PC-9 (cell line): ENCODE data around the gene TSPEAR. TPM values are rescaled to one million over a fixed set of nuclear protein-coding genes. Genes with fewer than 3 reads are reported as not detected.

Experiments used
- BruUV-seq: library from RNA; stranded (reverse); fragments of 400-500 nt; replicated peaks from 2 replicates; lab custom pipeline; 2021; lab: Mats Ljungman, UMichigan
- CTCF ChIA-PET: fragments of 300-600 bp; sonication (Branson Sonifier 250); formaldehyde crosslinking; loops from one replicate; lab custom pipeline; 2022; ENCODE audit warnings: antibody characterized with exemption; lab: Charles Lee
- POLR2A ChIA-PET: fragments of 300-600 bp; sonication (Branson Sonifier 250); formaldehyde crosslinking; loops from one replicate; lab custom pipeline; 2022; ENCODE audit warnings: antibody characterized with exemption; ENCODE audit not compliant: unreplicated experiment; lab: Charles Lee
- DNase-seq, 2 experiments: peaks; one replicate each; pipeline versions ENCODE4 v3.0.0 to v3.0.0-alpha.2; 2015 to 2022; ENCODE audit warnings: mixed read lengths in 1 of 2
- H2AFZ ChIP-seq: fragments of 200-600 bp; sonication (generic); 2 replicates; pipeline ENCODE4 v1.8.1; 2017; ENCODE audit warnings: antibody characterized with exemption
- H3F3A ChIP-seq: fragments of 200-600 bp; sonication (generic); 2 replicates; pipeline ENCODE4 v1.8.1; 2017; ENCODE audit warnings: antibody characterized with exemption, mild to moderate bottlenecking, low read depth; ENCODE audit not compliant: insufficient read depth
- H3K27ac ChIP-seq: fragments of 200-600 bp; sonication (generic); 2 replicates; pipeline ENCODE4 v1.6.1; 2016; ENCODE audit warnings: mixed run types
- H3K27me3 ChIP-seq: fragments of 200-600 bp; sonication (generic); 2 replicates; pipeline ENCODE4 v1.6.1; 2016; ENCODE audit warnings: low read depth, mixed run types; ENCODE audit not compliant: insufficient read depth
- H3K36me3 ChIP-seq: fragments of 200-600 bp; sonication (generic); 2 replicates; pipeline ENCODE4 v1.6.1; 2016; ENCODE audit warnings: low read depth, mixed run types
- H3K4me1 ChIP-seq: fragments of 200-600 bp; sonication (generic); replicated peaks from 2 replicates; pipeline ENCODE4 v1.6.1; 2016; ENCODE audit warnings: mixed run types; ENCODE audit not compliant: insufficient read depth
- H3K4me2 ChIP-seq: fragments of 200-600 bp; sonication (generic); 2 replicates; pipeline ENCODE4 v1.6.1; 2017; ENCODE audit warnings: mixed run types
- H3K4me3 ChIP-seq: fragments of 200-600 bp; sonication (generic); 2 replicates; pipeline ENCODE4 v1.6.1; 2016; ENCODE audit warnings: mixed run types
- H3K79me2 ChIP-seq: fragments of 200-600 bp; sonication (generic); 2 replicates; pipeline ENCODE4 v1.6.1; 2017; ENCODE audit warnings: low read depth, mixed run types
- H3K9me2 ChIP-seq: fragments of 200-600 bp; sonication (generic); 2 replicates; pipeline ENCODE4 v1.8.1; 2017; ENCODE audit warnings: mild to moderate bottlenecking; ENCODE audit not compliant: insufficient read depth
- H3K9me3 ChIP-seq: fragments of 200-600 bp; sonication (generic); 2 replicates; pipeline ENCODE4 v1.8.1; 2016; ENCODE audit warnings: low read depth; ENCODE audit not compliant: insufficient read depth
- H4K20me1 ChIP-seq: fragments of 200-600 bp; sonication (generic); 2 replicates; pipeline ENCODE4 v1.8.1; 2017; ENCODE audit not compliant: insufficient read depth
- EZH2 ChIP-seq: fragments of 200-600 bp; sonication (generic); IDR thresholded peaks from 2 replicates; pipeline ENCODE4 v1.8.0; 2017; ENCODE audit warnings: antibody characterized with exemption, low read depth
- intact Hi-C: fragments of 100-400 bp; cut with micrococcal nuclease; formaldehyde crosslinking; loops from one replicate; pipeline ENCODE4 v1.10.0; 2022; ENCODE audit not compliant: unreplicated experiment
- total RNA-seq: library from RNA; stranded (reverse); gene quantifications from 2 replicates; pipeline ENCODE4 v1.2.3, GENCODE V29; 2021
- TF ChIP-seq, protein P1 (sequence below): fragments of 200-600 bp; sonication (generic); conservative IDR thresholded peaks from 2 replicates; pipeline ENCODE4 v1.6.1; 2017; ENCODE audit warnings: mixed run types, antibody characterized with exemption, mild to moderate bottlenecking, moderate library complexity

Gene TSPEAR
- total RNA-seq, 1 experiment from 2014 or later: not detected

GRCh38 chr21:44737706-44738354, 26.5 kb upstream of the TSPEAR start:
- H4K20me1 ChIP-seq: no peaks in the 10 kb centered on the region
- H2AFZ ChIP-seq: no peak overlapping the region
- TF ChIP-seq, protein P1, sequence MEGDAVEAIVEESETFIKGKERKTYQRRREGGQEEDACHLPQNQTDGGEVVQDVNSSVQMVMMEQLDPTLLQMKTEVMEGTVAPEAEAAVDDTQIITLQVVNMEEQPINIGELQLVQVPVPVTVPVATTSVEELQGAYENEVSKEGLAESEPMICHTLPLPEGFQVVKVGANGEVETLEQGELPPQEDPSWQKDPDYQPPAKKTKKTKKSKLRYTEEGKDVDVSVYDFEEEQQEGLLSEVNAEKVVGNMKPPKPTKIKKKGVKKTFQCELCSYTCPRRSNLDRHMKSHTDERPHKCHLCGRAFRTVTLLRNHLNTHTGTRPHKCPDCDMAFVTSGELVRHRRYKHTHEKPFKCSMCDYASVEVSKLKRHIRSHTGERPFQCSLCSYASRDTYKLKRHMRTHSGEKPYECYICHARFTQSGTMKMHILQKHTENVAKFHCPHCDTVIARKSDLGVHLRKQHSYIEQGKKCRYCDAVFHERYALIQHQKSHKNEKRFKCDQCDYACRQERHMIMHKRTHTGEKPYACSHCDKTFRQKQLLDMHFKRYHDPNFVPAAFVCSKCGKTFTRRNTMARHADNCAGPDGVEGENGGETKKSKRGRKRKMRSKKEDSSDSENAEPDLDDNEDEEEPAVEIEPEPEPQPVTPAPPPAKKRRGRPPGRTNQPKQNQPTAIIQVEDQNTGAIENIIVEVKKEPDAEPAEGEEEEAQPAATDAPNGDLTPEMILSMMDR: no peak
- no peak for TF ChIP-seq EZH2
- H3K36me3 ChIP-seq: no peaks in the 10 kb centered on the region
- ChIA-PET CTCF (no interaction called here), POLR2A (no interaction called here)
- peaks cover 10% of the 10 kb centered on the region; the same call in 1 of the 2 replicates for H3K4me1 ChIP-seq
- peaks cover 14% of the 10 kb centered on the region for H3K27me3 ChIP-seq
- H3K9me2 ChIP-seq: no peaks in the 10 kb centered on the region
- H3F3A ChIP-seq: no peaks in the 10 kb centered on the region
- H3K4me2 ChIP-seq: no peak overlapping the region
- H3K27ac ChIP-seq: no peak overlapping the region
- no peak overlapping the region for H3K4me3 ChIP-seq
- no peak for DNase-seq
- intact Hi-C loops: no loop called here
- BruUV-seq: no TSS peak
- no peaks in the 10 kb centered on the region for H3K79me2 ChIP-seq
- H3K9me3 ChIP-seq: no peaks in the 10 kb centered on the region

GRCh38 chr21:44736291-44737004, 25.1 kb upstream of the TSPEAR start:
- no TSS peak for BruUV-seq
- Histone ChIP-seq H4K20me1 (no peaks in the 10 kb centered on the region), H2AFZ (no peak overlapping the region), H3K36me3 (no peaks in the 10 kb centered on the region), H3K9me3 (no peaks in the 10 kb centered on the region), H3K9me2 (no peaks in the 10 kb centered on the region), H3K4me2 (peak overlapping the region; percentile 49), H3F3A (no peaks in the 10 kb centered on the region), H3K4me3 (no peak overlapping the region), H3K4me1 (peaks cover 10% of the 10 kb centered on the region; the same call in 1 of the 2 replicates), H3K79me2 (no peaks in the 10 kb centered on the region), H3K27me3 (peaks cover 26% of the 10 kb centered on the region), H3K27ac (no peak overlapping the region)
- intact Hi-C loops: no loop called here
- ChIA-PET POLR2A (interaction anchor here (0.7 kb wide), 1 partner anchor 191 kb away, joined by 13 read pairs; no protein-coding TSS in a partner anchor), CTCF (interaction anchor here (0.5 kb wide), 1 partner anchor 781 kb away, joined by 4 read pairs; no protein-coding TSS in a partner anchor)
- peak; percentile 74 to 84 for DNase-seq
- no peak for TF ChIP-seq EZH2
- TF ChIP-seq, protein P1: no peak

DNA sequence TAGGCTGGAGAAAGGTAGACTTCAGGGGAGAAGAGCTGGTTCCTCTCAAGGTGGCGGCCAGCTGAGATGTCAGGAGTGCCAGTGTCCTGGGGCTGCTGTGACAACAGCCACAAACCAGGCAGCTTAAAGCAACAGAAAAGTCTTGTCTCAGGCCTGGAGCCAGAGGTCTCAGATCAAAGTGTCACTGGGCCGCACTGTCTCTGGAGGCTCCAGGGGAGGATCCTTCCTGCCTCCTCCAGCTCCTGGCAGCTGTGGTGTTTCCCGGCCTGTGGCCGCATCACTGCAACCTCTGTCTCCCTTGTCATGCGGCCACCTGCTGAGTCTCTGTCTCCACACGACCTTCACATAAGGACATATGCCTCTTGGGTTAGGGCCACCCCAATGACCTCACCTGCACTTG, 24.4 kb upstream of the TSPEAR start:
- H2AFZ ChIP-seq: no peak overlapping the region
- no peaks in the 10 kb centered on the region for H3K36me3 ChIP-seq
- no peak overlapping the region for H3K4me2 ChIP-seq
- no peaks in the 10 kb centered on the region for H3K9me3 ChIP-seq
- POLR2A ChIA-PET: no interaction called here
- H3K27me3 ChIP-seq: peaks cover 31% of the 10 kb centered on the region
- H3F3A ChIP-seq: no peaks in the 10 kb centered on the region
- CTCF ChIA-PET: no interaction called here
- no peak for DNase-seq
- peaks cover 10% of the 10 kb centered on the region; the same call in 1 of the 2 replicates for H3K4me1 ChIP-seq
- TF ChIP-seq EZH2: no peak
- TF ChIP-seq, protein P1: no peak
- no TSS peak for BruUV-seq
- H3K4me3 ChIP-seq: no peak overlapping the region
- H4K20me1 ChIP-seq: no peaks in the 10 kb centered on the region
- intact Hi-C loops: no loop called here
- no peaks in the 10 kb centered on the region for H3K79me2 ChIP-seq
- no peaks in the 10 kb centered on the region for H3K9me2 ChIP-seq
- no peak overlapping the region for H3K27ac ChIP-seq
